GM21619 (cell line): Measurements from ENCODE around the gene OBSCN.

Experiments
- ATAC-seq: cut with Tn5 transposase; IDR thresholded peaks from one replicate; pipeline ENCODE4 v1.9.1; 2021; ENCODE audit not compliant: unreplicated experiment

Gene OBSCN

GRCh38 chr1:228286505-228287417 is 78.9 kb downstream of the OBSCN start:
- no peak for ATAC-seq

- no peak for ATAC-seq
These were observed 79.9 kb downstream of the OBSCN start for GRCh38 chr1:228287541-228288425.

GRCh38 chr1:228288536-228289238 is 80.8 kb downstream of the OBSCN start:
- ATAC-seq = no peak

GRCh38 chr1:228289239-228289849 is 81.5 kb downstream of the OBSCN start:
- no peak for ATAC-seq

- no peak for ATAC-seq
These were observed 82.4 kb downstream of the OBSCN start for GRCh38 chr1:228289996-228290881.

GRCh38 chr1:228291906-228292608 is 84.2 kb downstream of the OBSCN start:
- ATAC-seq = no peak

DNA sequence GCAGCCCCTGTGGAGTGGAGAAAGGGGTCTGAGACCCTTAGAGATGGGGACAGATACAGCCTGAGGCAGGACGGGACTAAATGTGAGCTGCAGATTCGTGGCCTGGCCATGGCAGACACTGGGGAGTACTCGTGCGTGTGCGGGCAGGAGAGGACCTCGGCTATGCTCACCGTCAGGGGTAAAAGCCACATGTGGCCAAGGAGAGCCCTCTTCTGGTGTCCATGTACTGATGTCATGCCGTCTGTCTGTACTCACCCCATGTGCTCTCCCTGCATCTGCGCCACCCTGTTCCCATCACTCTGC is 84.7 kb downstream of the OBSCN start:
- ATAC-seq = no peak

- no peak for ATAC-seq
These were observed 85.5 kb downstream of the OBSCN start for GRCh38 chr1:228293393-228293792.

GRCh38 chr1:228293816-228294500 is 86.1 kb downstream of the OBSCN start:
- ATAC-seq = no peak

DNA sequence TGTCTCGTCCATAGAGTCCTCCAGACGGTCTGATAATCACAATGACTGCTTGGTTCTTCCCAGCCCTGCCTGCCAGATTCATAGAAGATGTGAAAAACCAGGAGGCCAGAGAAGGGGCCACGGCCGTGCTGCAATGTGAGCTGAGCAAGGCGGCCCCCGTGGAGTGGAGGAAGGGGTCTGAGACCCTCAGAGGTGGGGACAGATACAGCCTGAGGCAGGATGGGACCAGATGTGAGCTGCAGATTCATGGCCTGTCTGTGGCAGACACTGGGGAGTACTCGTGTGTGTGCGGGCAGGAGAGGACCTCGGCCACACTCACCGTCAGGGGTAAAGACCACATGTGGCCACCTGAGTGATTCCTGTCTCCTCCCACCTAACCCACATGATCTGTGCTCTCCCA is 86.9 kb downstream of the OBSCN start:
- no peak for ATAC-seq

GRCh38 chr1:228295201-228295600 is 87.4 kb downstream of the OBSCN start:
- ATAC-seq = no peak

DNA sequence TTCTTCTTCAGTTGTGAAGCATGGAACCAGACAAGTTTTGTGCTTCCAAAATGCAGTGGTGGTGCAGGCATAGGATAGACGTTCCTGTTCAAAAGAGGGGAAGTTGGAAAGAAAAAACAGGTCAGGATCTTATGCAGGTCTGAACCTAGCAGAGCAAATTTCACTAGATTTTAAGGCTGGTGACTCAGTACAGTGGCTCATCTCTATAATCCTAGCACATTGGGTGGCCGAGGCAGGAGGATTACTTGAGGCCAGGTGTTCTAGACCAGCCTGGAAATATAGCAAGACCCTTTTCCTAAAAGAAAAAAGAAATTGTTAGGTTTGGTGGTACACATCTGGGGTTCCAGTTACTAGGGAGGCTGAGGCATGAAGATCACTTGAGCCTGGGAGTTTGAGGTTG is 88.1 kb downstream of the OBSCN start:
- no peak for ATAC-seq

- no peak for ATAC-seq
These were observed 89.4 kb downstream of the OBSCN start for GRCh38 chr1:228297242-228297641.

GRCh38 chr1:228297822-228298221 is 90.0 kb downstream of the OBSCN start:
- no peak for ATAC-seq

DNA sequence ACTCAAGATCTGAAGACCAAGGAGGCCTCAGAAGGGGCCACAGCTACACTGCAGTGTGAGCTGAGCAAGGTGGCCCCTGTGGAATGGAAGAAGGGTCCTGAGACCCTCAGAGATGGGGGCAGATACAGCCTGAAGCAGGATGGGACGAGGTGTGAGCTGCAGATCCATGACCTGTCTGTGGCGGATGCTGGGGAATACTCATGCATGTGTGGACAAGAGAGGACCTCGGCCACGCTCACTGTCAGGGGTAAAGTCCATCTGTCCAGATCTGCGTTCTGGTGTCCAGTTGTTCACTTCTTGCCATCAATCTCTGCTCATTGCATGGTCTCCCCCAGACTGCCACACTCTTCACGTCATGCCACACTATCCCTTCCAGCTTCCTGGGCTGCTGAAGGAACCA is 90.6 kb downstream of the OBSCN start:
- ATAC-seq = no peak

DNA sequence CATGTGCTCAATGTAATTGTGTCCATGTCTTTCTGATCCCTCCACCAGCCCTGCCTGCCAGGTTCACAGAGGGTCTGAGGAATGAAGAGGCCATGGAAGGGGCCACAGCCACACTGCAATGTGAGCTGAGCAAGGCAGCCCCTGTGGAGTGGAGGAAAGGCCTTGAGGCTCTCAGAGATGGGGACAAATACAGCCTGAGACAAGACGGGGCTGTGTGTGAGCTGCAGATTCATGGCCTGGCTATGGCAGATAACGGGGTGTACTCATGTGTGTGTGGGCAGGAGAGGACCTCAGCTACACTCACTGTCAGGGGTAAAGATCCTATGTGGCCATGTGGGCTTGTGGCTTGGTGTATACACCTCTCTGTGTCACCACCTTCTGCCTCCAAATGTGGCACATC is 91.4 kb downstream of the OBSCN start:
- no peak for ATAC-seq

DNA sequence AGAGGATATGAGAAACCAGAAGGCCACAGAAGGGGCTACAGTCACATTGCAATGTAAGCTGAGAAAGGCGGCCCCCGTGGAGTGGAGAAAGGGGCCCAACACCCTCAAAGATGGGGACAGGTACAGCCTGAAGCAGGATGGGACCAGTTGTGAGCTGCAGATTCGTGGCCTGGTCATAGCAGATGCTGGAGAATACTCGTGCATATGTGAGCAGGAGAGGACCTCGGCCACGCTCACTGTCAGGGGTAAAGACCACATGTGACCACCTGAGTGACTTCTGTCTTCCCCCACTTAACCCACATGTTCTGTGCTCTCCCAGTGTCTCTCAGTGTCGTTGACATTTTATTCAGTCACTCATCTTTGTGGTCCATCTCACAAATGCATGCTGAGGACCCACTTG is 92.1 kb downstream of the OBSCN start:
- no peak for ATAC-seq

- no peak for ATAC-seq
These were observed 94.2 kb downstream of the OBSCN start for GRCh38 chr1:228302086-228302485.

DNA sequence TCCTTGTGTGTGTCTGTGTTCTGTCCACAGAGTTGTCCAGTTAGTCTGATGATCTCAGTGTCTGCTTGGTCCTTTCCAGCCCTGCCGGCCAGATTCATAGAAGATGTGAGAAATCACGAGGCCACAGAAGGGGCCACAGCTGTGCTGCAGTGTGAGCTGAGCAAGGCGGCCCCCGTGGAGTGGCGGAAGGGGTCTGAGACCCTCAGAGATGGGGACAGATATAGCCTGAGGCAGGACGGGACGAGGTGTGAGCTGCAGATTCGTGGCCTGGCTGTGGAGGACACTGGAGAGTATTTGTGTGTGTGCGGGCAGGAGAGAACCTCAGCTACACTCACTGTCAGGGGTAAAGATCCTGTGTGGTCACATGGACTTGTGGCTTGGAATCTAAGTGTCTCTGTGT is 95.8 kb downstream of the OBSCN start:
- no peak for ATAC-seq
